Tibial artery (tissue), 4 donors: ENCODE data around the gene CLPTM1.

Experiments used
- DNase-seq, 2 donors: peaks; one replicate each; pipeline ENCODE4 v3.0.0-alpha.2; 2019
- H3K27ac ChIP-seq, 2 donors: fragments of 200-600 bp; sonication (generic) in 1 of 2; 1 replicate in 1 of 2; 2 replicates in 1 of 2; pipeline ENCODE4 v1.5.1; 2018 to 2019; ENCODE audit warnings: mild to moderate bottlenecking in 1 of 2
- H3K27me3 ChIP-seq, 2 donors: fragments of 200-600 bp; sonication (generic) in 1 of 2; one replicate each; pipeline versions ENCODE4 v1.5.1 to v1.6.0; 2016 to 2019
- H3K36me3 ChIP-seq, 3 donors: fragments of 200-600 bp; sonication (generic) in 2 of 3; one replicate each; pipeline ENCODE4 v1.5.1; 2016 to 2019; ENCODE audit warnings: mild to moderate bottlenecking in 2 of 3
- H3K4me1 ChIP-seq, 4 donors: fragments of 200-600 bp; sonication (generic) in 2 of 4; 1 replicate in 3 of 4; 2 replicates in 1 of 4; pipeline ENCODE4 v1.5.1; 2016 to 2019
- H3K4me3 ChIP-seq, 2 donors: fragments of 200-600 bp; sonication (generic) in 1 of 2; 1 replicate in 1 of 2; 2 replicates in 1 of 2; pipeline ENCODE4 v1.5.1; 2018 to 2019; ENCODE audit warnings: mild to moderate bottlenecking in 2 of 2
- H3K9me3 ChIP-seq, 3 donors: fragments of 200-600 bp; sonication (generic) in 1 of 3; one replicate each; pipeline ENCODE4 v1.5.1; 2016 to 2019
- CTCF ChIP-seq, 2 experiments: fragments of 200-600 bp in 1 of 2; fragments of 450-650 bp in 1 of 2; IDR thresholded peaks; one replicate each; pipeline ENCODE4 v1.5.1; 2017 to 2019; ENCODE audit warnings: antibody characterized with exemption in 2 of 2, mild to moderate bottlenecking in 1 of 2, moderate library complexity in 1 of 2
- intact Hi-C: fragments of 100-400 bp; cut with DNase I; formaldehyde crosslinking; loops from one replicate; pipeline ENCODE4 v1.15.0; 2023; ENCODE audit warnings: low total_unique reads

CLPTM1 gene

GRCh38 chr19:45005787-45006186 is 50.6 kb downstream of the CLPTM1 start:
- TF ChIP-seq CTCF (IDR thresholded peaks at IDR 0.05): no peak
- no peak overlapping the region for H3K4me3 ChIP-seq
- peaks cover 0 to 11% (median 8%) of the 10 kb centered on the region in 4 donors for H3K4me1 ChIP-seq
- H3K27ac ChIP-seq: no peak overlapping the region
- DNase-seq: no peak
- no peaks in the 10 kb centered on the region for H3K27me3 ChIP-seq
- intact Hi-C loops: no loop called here
- no peaks in the 10 kb centered on the region for H3K36me3 ChIP-seq
- H3K9me3 ChIP-seq: no peaks in the 10 kb centered on the region

- Histone ChIP-seq H3K4me3 (no peak overlapping the region), H3K36me3 (peaks cover 0 to 17% (median 12%) of the 10 kb centered on the region in 3 donors), H3K4me1 (no peaks in the 10 kb centered on the region), H3K27ac (no peak overlapping the region), H3K27me3 (no peaks in the 10 kb centered on the region), H3K9me3 (no peaks in the 10 kb centered on the region)
- intact Hi-C loops: no loop called here
- TF ChIP-seq CTCF (IDR thresholded peaks at IDR 0.05): no peak
- DNase-seq: no peak
Measured at GRCh38 chr19:45008552-45008951, 53.4 kb downstream of the CLPTM1 start.

DNA sequence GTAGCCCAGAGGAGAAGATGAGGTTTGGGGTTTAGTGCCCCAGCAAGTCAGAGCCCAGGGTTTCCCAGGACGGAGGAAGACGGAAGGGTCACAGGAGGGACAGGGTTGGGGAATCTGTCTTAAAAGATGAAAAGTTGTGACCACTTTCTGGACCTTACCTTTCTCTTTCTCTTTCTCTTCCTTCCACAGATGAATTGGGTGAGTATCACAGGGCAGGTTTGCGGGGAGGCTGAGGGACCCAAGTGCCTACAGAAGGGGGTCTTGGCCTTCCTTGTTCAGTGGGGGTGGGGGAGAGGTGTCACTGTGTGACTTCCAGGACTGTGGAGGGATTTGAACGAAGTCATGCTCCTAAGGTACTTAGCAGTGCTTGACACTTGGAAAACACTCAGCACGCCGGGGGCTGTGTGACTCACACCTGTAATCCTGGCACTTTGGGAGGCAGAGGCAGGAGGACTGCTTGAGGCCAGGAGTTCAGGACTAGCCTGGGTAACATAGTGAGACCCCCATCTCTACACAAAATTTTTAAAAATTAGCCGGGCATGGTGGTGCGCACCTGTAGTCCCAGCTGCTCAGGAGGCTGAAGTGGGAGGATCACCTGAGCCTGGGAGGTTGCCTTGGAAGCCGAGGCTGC is 54.6 kb downstream of the CLPTM1 start:
- TF ChIP-seq CTCF (IDR thresholded peaks at IDR 0.05): no peak
- no peaks in the 10 kb centered on the region for H3K9me3 ChIP-seq
- no peak overlapping the region for H3K4me3 ChIP-seq
- H3K27ac ChIP-seq: no peak overlapping the region
- H3K4me1 ChIP-seq: no peaks in the 10 kb centered on the region
- intact Hi-C loops: no loop called here
- peaks cover 0 to 29% (median 13%) of the 10 kb centered on the region in 3 donors for H3K36me3 ChIP-seq
- no peak for DNase-seq
- no peaks in the 10 kb centered on the region for H3K27me3 ChIP-seq

DNA sequence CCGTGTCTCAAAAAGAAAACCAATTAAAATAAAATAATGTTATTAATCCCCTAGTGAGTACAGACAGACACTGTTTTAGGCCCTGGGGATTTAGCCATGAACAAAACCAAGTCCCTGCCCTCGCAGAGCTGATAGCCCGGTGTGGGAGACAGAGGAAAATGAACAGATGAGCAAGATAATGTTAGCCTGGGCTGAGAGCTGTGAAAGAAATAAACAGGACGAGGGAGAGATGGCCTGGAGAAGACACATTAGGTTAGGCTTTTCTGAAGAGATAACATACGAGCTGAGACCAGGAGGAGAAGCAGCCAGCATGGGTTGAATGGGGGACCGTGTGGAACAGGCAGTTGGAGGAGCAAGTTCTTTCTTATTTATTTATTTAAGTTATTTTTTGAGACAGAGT is 55.1 kb downstream of the CLPTM1 start:
- no peaks in the 10 kb centered on the region for H3K4me1 ChIP-seq
- no peak overlapping the region for H3K27ac ChIP-seq
- H3K27me3 ChIP-seq: no peaks in the 10 kb centered on the region
- no peak for TF ChIP-seq CTCF (IDR thresholded peaks at IDR 0.05)
- no peak for DNase-seq
- intact Hi-C loops: no loop called here
- H3K36me3 ChIP-seq: peaks cover 0 to 34% (median 13%) of the 10 kb centered on the region in 3 donors
- H3K9me3 ChIP-seq: no peaks in the 10 kb centered on the region
- H3K4me3 ChIP-seq: no peak overlapping the region

DNA sequence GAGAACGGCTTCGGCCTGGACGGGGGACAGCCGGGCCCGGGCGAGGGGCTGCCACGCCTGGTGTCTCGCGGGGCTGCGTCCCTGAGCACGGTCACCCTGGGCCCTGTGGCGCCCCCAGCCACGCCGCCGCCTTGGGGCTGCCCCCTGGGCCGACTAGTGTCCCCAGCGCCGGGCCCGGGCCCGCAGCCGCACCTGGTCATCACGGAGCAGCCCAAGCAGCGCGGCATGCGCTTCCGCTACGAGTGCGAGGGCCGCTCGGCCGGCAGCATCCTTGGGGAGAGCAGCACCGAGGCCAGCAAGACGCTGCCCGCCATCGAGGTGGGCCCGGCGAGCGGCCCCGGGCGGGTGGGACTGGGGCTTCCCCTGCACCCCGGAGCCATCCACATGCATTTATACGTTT is 56.8 kb downstream of the CLPTM1 start:
- Histone ChIP-seq H3K4me1 (peaks cover 0 to under 1% (median 0%) of the 10 kb centered on the region in 4 donors), H3K27ac (no peak overlapping the region), H3K36me3 (peaks cover 0 to 35% (median 13%) of the 10 kb centered on the region in 3 donors), H3K9me3 (no peaks in the 10 kb centered on the region), H3K27me3 (no peaks in the 10 kb centered on the region), H3K4me3 (no peak overlapping the region)
- TF ChIP-seq CTCF (IDR thresholded peaks at IDR 0.05): no peak
- DNase-seq: no peak
- intact Hi-C loops: no loop called here
